Lung (tissue), 12 donors: ENCODE data around the gene DUSP22. TPM values are rescaled to one million over a fixed set of nuclear protein-coding genes. Genes with fewer than 3 reads are reported as not detected.

Source experiments
- ATAC-seq: fragments of 200-7000 bp; cut with Tn5 transposase; one replicate; pipeline ENCODE4 v1.9.1; 2020; ENCODE audit warnings: moderate number of reproducible peaks; ENCODE audit not compliant: insufficient read depth, low FRiP score
- DNase-seq, 3 donors: peaks; one replicate each; pipeline ENCODE4 v3.0.0-alpha.2; 2013 to 2017
- H3K27ac ChIP-seq, 2 donors: one replicate each; pipeline ENCODE4 v1.5.1; 2013; ENCODE audit warnings: mild to moderate bottlenecking in 2 of 2, moderate library complexity in 2 of 2, control low read depth in 1 of 2, inconsistent platforms in 1 of 2, low read depth in 1 of 2, low read length in 1 of 2
- H3K27me3 ChIP-seq, 3 donors: one replicate each; pipeline ENCODE4 v1.5.1; 2013; ENCODE audit warnings: low read length in 2 of 3; ENCODE audit not compliant: control insufficient read depth in 3 of 3, insufficient read depth in 3 of 3
- H3K36me3 ChIP-seq, 4 donors: one replicate each; pipeline ENCODE4 v1.5.1; 2013; ENCODE audit warnings: low read length in 4 of 4, mild to moderate bottlenecking in 1 of 4, moderate library complexity in 1 of 4; ENCODE audit not compliant: control insufficient read depth in 4 of 4, insufficient read depth in 4 of 4
- H3K4me1 ChIP-seq, 5 donors: one replicate each; pipeline ENCODE4 v1.5.1; 2013; ENCODE audit warnings: low read length in 5 of 5, mild to moderate bottlenecking in 2 of 5, moderate library complexity in 1 of 5; ENCODE audit not compliant: control insufficient read depth in 5 of 5, insufficient read depth in 5 of 5
- H3K4me3 ChIP-seq: one replicate; pipeline ENCODE4 v1.5.1; 2013; ENCODE audit warnings: mild to moderate bottlenecking, control low read depth, moderate library complexity
- H3K9ac ChIP-seq, 2 donors: one replicate each; pipeline ENCODE4 v1.5.1; 2013; ENCODE audit warnings: low read length in 2 of 2, control low read depth in 1 of 2; ENCODE audit not compliant: insufficient read depth in 1 of 2
- H3K9me3 ChIP-seq, 4 donors: one replicate each; pipeline ENCODE4 v1.5.1; 2013; ENCODE audit warnings: low read length in 3 of 4, mild to moderate bottlenecking in 1 of 4, moderate library complexity in 1 of 4; ENCODE audit not compliant: control insufficient read depth in 4 of 4, insufficient read depth in 3 of 4
- CTCF ChIP-seq: IDR thresholded peaks from 2 replicates; pipeline ENCODE4 v1.5.1; 2012; ENCODE audit warnings: mild to moderate bottlenecking; ENCODE audit errors: control extremely low read depth, extremely low read depth
- WGBS, 2 donors: extraction: QIAGEN DNeasy Blood & Tissue Kit; methylation state at CpG; one replicate each; pipeline ENCODE4 v1.1.7; 2013; 5-methylcytosine and 5-hydroxymethylcytosine counted together
- polyA plus RNA-seq, 2 donors: library from polyadenylated mRNA; stranded (reverse); fragments of 200-250 nt; gene quantifications; one replicate each; pipeline ENCODE4 v1.2.1, GENCODE V29; 2013
- total RNA-seq, 2 donors: library from RNA; depleted of rRNA in 1 of 2; stranded (reverse); fragments of >200 nt in 1 of 2; gene quantifications; one replicate each; pipeline ENCODE4 v1.2.1, GENCODE V29; 2014 to 2021
- donor health status: control.
- donor health status: control.
- donor health status: Bipolar disorder and iron deficiency.
- donor health status: healthy.
- donor health status: DM: yes; HTN: yes; CAD: no.

DUSP22 gene
- total and polyA plus RNA-seq, 4 donors: 38.9 to 51.1 (median 43.8) TPM

GRCh38 chr6:257031-257725 lies 35.1 kb upstream of the DUSP22 start:
- H3K27me3 ChIP-seq: no peaks in the 10 kb centered on the region
- H3K27ac ChIP-seq: no peak overlapping the region
- H3K9ac ChIP-seq: no peak overlapping the region
- no peaks in the 10 kb centered on the region for H3K36me3 ChIP-seq
- H3K9me3 ChIP-seq: peaks cover 0 to 4% (median under 1%) of the 10 kb centered on the region in 4 donors
- no peak overlapping the region for H3K4me3 ChIP-seq
- H3K4me1 ChIP-seq: no peaks in the 10 kb centered on the region
- 44 to 59% methylated on average over 8 of the region's 8 CpGs for WGBS, 2 donors
- ATAC-seq (no peak), DNase-seq (peak in 1 of 3 donors; percentile 3)
- TF ChIP-seq CTCF: no peak

GRCh38 chr6:257774-258173 lies 34.5 kb upstream of the DUSP22 start:
- Histone ChIP-seq H3K36me3 (no peaks in the 10 kb centered on the region), H3K4me3 (no peak overlapping the region), H3K27me3 (no peaks in the 10 kb centered on the region), H3K4me1 (no peaks in the 10 kb centered on the region), H3K9ac (no peak overlapping the region), H3K27ac (no peak overlapping the region), H3K9me3 (peaks cover 0 to 4% (median under 1%) of the 10 kb centered on the region in 4 donors)
- TF ChIP-seq CTCF: no peak
- ATAC-seq: no peak
- no peak for DNase-seq
- WGBS, 2 donors: 57 to 93% methylated on average over 1 of the region's 1 CpG

- Histone ChIP-seq H3K9me3 (peaks cover 0 to 4% (median under 1%) of the 10 kb centered on the region in 4 donors), H3K27ac (no peak overlapping the region), H3K4me3 (no peak overlapping the region), H3K36me3 (no peaks in the 10 kb centered on the region), H3K4me1 (no peaks in the 10 kb centered on the region), H3K27me3 (no peaks in the 10 kb centered on the region), H3K9ac (no peak overlapping the region)
- ATAC-seq (no peak), DNase-seq (no peak)
- 87 to 93% methylated on average over 5 of the region's 5 CpGs for WGBS, 2 donors
- TF ChIP-seq CTCF: no peak
Observed at GRCh38 chr6:259316-259715, 33.0 kb upstream of the DUSP22 start.
